Measurements from ENCODE around the gene MCCD1.

GRCh38 chr6:31560697-31561058 is 31.9 kb downstream of the MCCD1 start:
- TF ChIP-seq, protein P1, sequence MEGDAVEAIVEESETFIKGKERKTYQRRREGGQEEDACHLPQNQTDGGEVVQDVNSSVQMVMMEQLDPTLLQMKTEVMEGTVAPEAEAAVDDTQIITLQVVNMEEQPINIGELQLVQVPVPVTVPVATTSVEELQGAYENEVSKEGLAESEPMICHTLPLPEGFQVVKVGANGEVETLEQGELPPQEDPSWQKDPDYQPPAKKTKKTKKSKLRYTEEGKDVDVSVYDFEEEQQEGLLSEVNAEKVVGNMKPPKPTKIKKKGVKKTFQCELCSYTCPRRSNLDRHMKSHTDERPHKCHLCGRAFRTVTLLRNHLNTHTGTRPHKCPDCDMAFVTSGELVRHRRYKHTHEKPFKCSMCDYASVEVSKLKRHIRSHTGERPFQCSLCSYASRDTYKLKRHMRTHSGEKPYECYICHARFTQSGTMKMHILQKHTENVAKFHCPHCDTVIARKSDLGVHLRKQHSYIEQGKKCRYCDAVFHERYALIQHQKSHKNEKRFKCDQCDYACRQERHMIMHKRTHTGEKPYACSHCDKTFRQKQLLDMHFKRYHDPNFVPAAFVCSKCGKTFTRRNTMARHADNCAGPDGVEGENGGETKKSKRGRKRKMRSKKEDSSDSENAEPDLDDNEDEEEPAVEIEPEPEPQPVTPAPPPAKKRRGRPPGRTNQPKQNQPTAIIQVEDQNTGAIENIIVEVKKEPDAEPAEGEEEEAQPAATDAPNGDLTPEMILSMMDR (IDR thresholded peaks at IDR 0.05) = no peak
- no peak for TF ChIP-seq EP300 (IDR thresholded peaks at IDR 0.05)

All from suprapubic skin (tissue), 3 donors.